ENCODE measurements around the gene CCHCR1. TPM values are rescaled to one million over a fixed set of nuclear protein-coding genes. Genes with fewer than 3 reads are reported as not detected.

CCHCR1 gene
- total and polyA plus RNA-seq, 9 of the 15 experiments (the other 6 are each of a cell fraction or from before 2014, with no cell fraction given), result 1.2 to 47.3 (median 32.0) TPM

DNA sequence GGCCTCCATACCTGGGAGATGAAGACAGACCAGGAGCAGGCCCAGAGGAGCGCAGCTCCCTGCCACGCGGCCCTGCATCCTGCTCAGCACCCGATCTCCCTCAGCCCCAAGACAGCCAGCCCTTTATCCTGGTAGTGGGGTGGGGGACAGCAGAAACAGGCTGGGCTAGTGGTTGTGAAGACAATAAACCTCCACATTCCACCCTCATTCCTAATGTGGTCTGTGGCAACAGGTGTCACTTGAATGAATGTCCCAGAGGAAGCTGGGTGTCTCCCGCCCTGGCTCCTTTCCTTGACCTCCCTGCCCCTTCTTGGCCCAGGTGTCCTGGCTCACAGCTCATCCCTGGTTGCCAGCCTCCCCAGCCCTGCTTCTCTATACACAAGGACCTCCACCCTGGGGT lies 45.1 kb downstream of the CCHCR1 start, which contains the start of gene C6orf15:
C6orf15 (minus strand) TSS at position 98 of the 400 bp plus-strand sequence; CDS start at position 78, 20 bp downstream.
- in situ Hi-C loops (cut with MboI), result no loop called here
- H3K27me3 ChIP-seq (ENCODE audit: control insufficient read depth in 2 of 2, insufficient read depth in 2 of 2, low read length in 2 of 2), result peaks cover 64 to 85% of the 10 kb centered on the region in 2 experiments
- POLR2A ChIA-PET, result interaction anchor here (0.6 to 1.2 kb wide), 4 partner anchors 12 to 281 kb away, joined by 3 read pairs; no protein-coding TSS in a partner anchor
- TF ChIP-seq, protein P1, sequence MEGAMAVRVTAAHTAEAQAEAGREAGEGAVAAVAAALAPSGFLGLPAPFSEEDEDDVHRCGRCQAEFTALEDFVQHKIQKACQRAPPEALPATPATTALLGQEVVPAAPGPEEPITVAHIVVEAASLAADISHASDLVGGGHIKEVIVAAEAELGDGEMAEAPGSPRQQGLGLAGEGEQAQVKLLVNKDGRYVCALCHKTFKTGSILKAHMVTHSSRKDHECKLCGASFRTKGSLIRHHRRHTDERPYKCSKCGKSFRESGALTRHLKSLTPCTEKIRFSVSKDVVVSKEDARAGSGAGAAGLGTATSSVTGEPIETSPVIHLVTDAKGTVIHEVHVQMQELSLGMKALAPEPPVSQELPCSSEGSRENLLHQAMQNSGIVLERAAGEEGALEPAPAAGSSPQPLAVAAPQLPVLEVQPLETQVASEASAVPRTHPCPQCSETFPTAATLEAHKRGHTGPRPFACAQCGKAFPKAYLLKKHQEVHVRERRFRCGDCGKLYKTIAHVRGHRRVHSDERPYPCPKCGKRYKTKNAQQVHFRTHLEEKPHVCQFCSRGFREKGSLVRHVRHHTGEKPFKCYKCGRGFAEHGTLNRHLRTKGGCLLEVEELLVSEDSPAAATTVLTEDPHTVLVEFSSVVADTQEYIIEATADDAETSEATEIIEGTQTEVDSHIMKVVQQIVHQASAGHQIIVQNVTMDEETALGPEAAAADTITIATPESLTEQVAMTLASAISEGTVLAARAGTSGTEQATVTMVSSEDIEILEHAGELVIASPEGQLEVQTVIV (CRISPR knock-in tag; IDR thresholded peaks at IDR 0.05; ENCODE audit: borderline replicate concordance), result no peak
- TF ChIP-seq, protein P2, sequence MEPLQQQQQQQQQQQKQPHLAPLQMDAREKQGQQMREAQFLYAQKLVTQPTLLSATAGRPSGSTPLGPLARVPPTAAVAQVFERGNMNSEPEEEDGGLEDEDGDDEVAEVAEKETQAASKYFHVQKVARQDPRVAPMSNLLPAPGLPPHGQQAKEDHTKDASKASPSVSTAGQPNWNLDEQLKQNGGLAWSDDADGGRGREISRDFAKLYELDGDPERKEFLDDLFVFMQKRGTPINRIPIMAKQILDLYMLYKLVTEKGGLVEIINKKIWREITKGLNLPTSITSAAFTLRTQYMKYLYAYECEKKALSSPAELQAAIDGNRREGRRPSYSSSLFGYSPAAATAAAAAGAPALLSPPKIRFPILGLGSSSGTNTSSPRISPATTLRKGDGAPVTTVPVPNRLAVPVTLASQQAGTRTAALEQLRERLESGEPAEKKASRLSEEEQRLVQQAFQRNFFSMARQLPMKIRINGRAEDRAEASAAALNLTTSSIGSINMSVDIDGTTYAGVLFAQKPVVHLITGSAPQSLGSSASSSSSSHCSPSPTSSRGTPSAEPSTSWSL (CRISPR knock-in tag; IDR thresholded peaks at IDR 0.05; ENCODE audit: borderline replicate concordance), result no peak
- TF ChIP-seq ZNF830 (CRISPR knock-in tag; IDR thresholded peaks at IDR 0.05) (no peak), SMC3 (conservative IDR thresholded peaks at IDR 0.05; ENCODE audit: insufficient read depth, low read depth, low read length) (no peak), ZNF263 (CRISPR knock-in tag; IDR thresholded peaks at IDR 0.05; ENCODE audit: borderline replicate concordance) (no peak), ZFP30 (CRISPR knock-in tag; IDR thresholded peaks at IDR 0.05; ENCODE audit: borderline replicate concordance) (no peak), POLR3A (IDR thresholded peaks at IDR 0.05; ENCODE audit: borderline replicate concordance, extremely low read depth, insufficient read depth, insufficient read length) (no peak), MCM5 (IDR thresholded peaks at IDR 0.05; ENCODE audit: low read depth) (no peak), ASH1L (IDR thresholded peaks at IDR 0.05; ENCODE audit: borderline replicate concordance, low read depth, partially characterized antibody) (no peak)
- TF ChIP-seq, protein P3, sequence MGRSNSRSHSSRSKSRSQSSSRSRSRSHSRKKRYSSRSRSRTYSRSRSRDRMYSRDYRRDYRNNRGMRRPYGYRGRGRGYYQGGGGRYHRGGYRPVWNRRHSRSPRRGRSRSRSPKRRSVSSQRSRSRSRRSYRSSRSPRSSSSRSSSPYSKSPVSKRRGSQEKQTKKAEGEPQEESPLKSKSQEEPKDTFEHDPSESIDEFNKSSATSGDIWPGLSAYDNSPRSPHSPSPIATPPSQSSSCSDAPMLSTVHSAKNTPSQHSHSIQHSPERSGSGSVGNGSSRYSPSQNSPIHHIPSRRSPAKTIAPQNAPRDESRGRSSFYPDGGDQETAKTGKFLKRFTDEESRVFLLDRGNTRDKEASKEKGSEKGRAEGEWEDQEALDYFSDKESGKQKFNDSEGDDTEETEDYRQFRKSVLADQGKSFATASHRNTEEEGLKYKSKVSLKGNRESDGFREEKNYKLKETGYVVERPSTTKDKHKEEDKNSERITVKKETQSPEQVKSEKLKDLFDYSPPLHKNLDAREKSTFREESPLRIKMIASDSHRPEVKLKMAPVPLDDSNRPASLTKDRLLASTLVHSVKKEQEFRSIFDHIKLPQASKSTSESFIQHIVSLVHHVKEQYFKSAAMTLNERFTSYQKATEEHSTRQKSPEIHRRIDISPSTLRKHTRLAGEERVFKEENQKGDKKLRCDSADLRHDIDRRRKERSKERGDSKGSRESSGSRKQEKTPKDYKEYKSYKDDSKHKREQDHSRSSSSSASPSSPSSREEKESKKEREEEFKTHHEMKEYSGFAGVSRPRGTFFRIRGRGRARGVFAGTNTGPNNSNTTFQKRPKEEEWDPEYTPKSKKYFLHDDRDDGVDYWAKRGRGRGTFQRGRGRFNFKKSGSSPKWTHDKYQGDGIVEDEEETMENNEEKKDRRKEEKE (IDR thresholded peaks at IDR 0.05; ENCODE audit: borderline replicate concordance in 1 of 2, control insufficient read depth in 1 of 2, low read depth in 2 of 2, low read length in 1 of 2), result no peak
- TF ChIP-seq, protein P4, sequence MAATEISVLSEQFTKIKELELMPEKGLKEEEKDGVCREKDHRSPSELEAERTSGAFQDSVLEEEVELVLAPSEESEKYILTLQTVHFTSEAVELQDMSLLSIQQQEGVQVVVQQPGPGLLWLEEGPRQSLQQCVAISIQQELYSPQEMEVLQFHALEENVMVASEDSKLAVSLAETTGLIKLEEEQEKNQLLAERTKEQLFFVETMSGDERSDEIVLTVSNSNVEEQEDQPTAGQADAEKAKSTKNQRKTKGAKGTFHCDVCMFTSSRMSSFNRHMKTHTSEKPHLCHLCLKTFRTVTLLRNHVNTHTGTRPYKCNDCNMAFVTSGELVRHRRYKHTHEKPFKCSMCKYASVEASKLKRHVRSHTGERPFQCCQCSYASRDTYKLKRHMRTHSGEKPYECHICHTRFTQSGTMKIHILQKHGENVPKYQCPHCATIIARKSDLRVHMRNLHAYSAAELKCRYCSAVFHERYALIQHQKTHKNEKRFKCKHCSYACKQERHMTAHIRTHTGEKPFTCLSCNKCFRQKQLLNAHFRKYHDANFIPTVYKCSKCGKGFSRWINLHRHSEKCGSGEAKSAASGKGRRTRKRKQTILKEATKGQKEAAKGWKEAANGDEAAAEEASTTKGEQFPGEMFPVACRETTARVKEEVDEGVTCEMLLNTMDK (IDR thresholded peaks at IDR 0.05; ENCODE audit: borderline replicate concordance, insufficient read depth, low read depth, low read length, poor library complexity, severe bottlenecking), result no peak

More for the DNA sequence above, 45.1 kb downstream of the CCHCR1 start, which contains the start of gene C6orf15:
- 2% methylated on average over 5 of the region's 5 CpGs for WGBS (ENCODE audit: insufficient coverage, low coverage, missing lambda C conversion rate)
- Histone ChIP-seq H3K27ac (ENCODE audit: extremely low read depth, low read depth, low read length) (no peak within 1 kb of the TSS), H3K36me3 (ENCODE audit: control insufficient read depth, insufficient read depth, low read length) (no peaks in the 10 kb centered on the region), H3K9me3 (replicated peaks; ENCODE audit: control insufficient read depth, insufficient read depth, low read depth, low read length) (no peaks in the 10 kb centered on the region), H3K4me2 (ENCODE audit: insufficient read depth, low read length) (no peak within 1 kb of the TSS), H3K9me1 (ENCODE audit: control insufficient read depth, insufficient read depth, low read length) (no peaks in the 10 kb centered on the region), H3K4me3 (no peak within 1 kb of the TSS), H4K20me1 (replicated peaks; ENCODE audit: control insufficient read depth, insufficient read depth, low read length) (no peaks in the 10 kb centered on the region; the same call in 1 of the 2 replicates), H3K4me1 (replicated peaks in 1 of 2; ENCODE audit: control insufficient read depth in 2 of 2, insufficient read depth in 2 of 2, low read length in 2 of 2) (no peaks in the 10 kb centered on the region; a peak in 2 of 5 replicates), H3K9ac (ENCODE audit: insufficient read depth in 1 of 2, low read depth in 2 of 2, low read length in 2 of 2) (no peak within 1 kb of the TSS), H3K79me2 (ENCODE audit: control insufficient read depth, insufficient read depth, low read length) (no peaks in the 10 kb centered on the region), H2AFZ (ENCODE audit: low read depth, low read length) (no peak within 1 kb of the TSS)
- BruUV-seq (replicated peaks), result no TSS peak
- CTCF ChIA-PET (ENCODE audit: low intra/inter-chr PET ratio), result no interaction called here
- FAIRE-seq (no peak), DNase-seq (ENCODE audit: extremely low read depth in 1 of 4, low spot score in 3 of 4) (no peak), ATAC-seq (no peak)
- intact Hi-C loops (cut with micrococcal nuclease), result no loop called here
